SK-N-MC (cell line): ENCODE data around the gene C3orf33.

ENCODE experiments used
- EZH2 ChIP-seq: fragments of 200-600 bp; sonication (generic); IDR thresholded peaks from one replicate; pipeline ENCODE4 v1.6.1; 2017; ENCODE audit warnings: antibody characterized with exemption
- POLR2AphosphoS5 ChIP-seq: IDR thresholded peaks from 2 replicates; pipeline ENCODE4 v1.6.1; 2012; ENCODE audit warnings: mild to moderate bottlenecking, low read depth, low read length, borderline replicate concordance

DNA sequence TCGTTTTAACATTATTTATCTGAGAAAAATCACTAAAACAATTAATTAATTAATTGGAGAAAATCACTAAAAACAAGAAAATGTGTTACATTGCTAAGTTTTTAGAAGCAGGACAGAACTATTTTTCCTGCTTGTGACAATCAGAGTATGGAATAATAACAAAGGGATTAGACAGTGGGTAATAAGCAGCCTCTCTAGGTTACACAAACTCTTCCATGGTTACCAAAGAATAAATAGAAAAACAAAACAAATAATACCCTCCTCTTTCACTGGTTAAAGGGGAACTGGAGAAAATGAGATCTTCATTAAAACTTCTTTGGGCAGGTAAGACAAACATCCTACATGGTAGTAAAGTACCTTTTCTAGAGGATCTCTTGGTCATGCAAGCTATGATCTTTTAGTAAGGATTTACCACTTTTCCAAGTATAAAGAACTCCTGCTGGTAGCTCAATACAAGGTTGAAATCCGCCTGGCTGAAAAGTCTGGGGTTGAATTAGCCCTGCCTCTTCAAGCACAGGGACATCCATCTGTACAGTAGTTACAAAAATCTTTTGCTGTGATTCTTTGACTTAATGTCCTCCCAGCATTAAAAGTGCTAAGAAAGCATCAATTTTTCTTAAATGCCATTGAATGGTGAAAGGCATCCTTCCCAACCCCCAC lies 58.7 kb downstream of the C3orf33 start:
- no peak for TF ChIP-seq POLR2AphosphoS5
- no peak for TF ChIP-seq EZH2
